GM19372 (cell line): Measurements from ENCODE around the gene CHI3L1.

Experiments
- ATAC-seq: cut with Tn5 transposase; IDR thresholded peaks from one replicate; pipeline ENCODE4 v1.9.1; 2021; ENCODE audit warnings: mild to moderate bottlenecking, low read depth, moderate library complexity; ENCODE audit not compliant: unreplicated experiment

Gene CHI3L1

DNA sequence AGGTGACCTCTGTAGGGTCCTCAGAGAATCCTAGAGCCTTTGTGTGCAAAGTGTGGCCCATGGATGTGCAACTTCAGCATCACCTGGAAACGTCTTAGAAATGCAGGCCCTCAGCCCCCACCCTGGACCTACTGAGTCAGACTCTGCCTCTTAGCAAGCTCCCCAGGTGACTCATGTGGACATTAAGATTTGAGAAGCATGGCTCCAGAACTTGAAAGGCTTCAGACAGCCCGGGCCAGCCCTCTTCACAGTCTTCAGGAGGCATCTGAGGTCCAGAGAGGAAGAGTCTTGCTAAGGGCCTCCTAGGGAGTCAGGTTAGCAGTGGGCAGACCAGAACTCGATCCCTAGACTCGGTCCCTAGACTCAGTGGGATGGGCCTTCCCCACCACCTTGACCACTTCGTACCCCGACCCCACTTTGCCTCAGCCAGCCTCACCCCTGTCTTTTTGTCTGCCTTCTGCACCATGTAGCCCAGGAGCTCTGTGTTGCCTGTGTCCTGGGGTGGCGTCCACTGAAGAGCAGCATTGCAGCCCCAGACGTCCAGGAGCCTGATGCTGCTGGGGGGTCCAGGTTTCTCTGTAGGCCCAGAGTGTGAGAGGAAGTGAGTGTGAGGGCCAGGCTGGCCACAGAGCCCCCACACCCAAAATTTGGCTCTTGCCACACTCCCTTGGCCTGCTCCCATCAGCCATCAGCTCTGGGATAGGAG lies 15.7 kb downstream of the CHI3L1 start:
- no peak for ATAC-seq

DNA sequence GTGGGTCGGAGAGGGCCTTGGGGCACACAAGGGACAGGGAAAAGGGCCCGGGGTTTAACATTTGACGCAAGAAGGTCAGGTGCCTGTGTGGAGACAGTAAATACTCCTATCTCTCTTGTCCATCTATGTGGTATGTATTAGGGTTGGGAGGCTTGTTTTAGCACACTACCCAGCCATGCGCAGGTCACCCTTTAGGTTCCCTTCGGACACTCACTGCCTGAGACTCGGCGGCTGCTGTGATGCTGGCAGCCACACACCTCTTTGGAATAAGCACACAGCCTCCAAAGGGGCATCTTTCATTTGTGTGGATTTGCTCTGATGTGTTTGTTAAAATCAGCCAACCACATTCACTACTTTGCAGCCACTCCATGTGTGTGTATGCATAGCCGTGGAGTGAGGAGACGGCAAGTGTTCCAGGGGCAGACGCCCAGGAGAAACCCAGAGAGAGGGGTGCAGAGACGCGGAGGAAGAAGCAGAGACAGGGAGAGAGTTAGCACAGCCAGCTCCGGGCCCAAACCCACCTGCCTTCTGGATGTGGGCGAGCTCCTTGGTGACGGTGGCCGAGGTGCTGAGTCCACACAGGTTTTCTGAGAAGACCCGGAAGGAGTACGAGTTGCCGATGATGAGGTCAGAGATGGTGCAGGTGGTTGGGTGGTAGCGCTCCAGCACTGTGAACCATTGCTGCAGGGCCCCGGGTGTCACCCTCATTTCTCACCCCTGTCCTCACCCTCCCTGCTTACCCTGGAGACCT lies 16.6 kb downstream of the CHI3L1 start:
- ATAC-seq, result no peak

DNA sequence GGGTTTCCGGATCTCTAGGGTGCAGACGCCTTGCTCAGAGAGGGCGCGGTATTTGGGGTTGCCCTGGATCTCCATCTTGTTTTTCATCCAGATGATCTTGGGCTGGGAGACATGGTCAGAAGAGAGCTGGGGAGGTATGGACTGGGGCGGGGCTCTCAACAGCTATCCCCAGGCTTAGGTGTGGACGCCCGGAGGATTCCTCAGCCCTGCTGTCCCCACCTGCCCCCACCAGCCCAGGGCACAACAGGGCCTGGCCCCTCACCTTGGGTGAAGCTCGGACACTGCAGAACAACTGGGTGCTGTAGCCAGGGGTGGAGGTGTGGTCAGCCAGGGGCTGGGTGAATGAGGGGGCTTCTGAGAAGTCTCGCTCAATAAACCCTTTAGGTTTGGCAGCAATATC lies 17.5 kb downstream of the CHI3L1 start:
- ATAC-seq, result no peak

DNA sequence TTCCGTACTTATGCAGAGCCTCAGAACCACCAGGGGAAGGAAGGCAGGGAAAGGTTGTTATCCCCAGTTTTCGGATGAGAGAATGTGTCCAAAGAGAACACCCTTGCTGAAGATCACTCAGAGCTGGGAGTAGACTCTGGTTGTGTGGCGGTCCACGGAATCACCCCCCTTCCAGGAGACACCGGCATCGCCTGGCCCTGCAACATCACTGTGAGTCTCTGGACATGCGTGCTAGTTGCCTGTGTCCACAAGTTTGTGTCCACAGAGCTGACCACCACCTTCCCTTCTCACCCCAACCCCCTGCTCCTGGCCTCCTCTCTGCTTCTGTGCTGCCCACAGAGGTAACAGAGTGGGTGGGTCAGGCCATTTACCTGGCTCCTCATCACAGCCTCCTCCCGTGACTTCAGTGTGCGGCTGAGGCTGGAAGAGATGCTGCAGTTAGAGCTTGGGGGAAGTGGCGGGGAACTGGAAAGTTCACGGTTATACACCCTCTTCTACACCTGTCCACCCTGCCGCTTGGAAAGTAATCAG lies 18.2 kb downstream of the CHI3L1 start:
- ATAC-seq, result no peak

DNA sequence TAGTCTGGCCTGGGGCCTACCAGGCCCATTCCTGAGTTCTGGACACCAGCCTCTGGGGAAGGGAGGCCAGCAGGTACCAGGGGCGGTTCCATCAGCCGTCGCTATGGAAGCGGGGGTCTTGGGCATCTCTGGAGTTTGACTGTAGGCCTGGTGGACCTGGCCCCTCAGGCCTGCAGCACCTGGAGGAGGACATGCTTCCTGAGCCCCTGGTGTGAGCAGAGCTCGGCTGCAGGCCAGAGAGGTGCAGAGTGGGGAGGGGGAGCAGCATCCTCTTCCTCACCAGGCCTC lies 18.6 kb downstream of the CHI3L1 start:
- ATAC-seq, result no peak

DNA sequence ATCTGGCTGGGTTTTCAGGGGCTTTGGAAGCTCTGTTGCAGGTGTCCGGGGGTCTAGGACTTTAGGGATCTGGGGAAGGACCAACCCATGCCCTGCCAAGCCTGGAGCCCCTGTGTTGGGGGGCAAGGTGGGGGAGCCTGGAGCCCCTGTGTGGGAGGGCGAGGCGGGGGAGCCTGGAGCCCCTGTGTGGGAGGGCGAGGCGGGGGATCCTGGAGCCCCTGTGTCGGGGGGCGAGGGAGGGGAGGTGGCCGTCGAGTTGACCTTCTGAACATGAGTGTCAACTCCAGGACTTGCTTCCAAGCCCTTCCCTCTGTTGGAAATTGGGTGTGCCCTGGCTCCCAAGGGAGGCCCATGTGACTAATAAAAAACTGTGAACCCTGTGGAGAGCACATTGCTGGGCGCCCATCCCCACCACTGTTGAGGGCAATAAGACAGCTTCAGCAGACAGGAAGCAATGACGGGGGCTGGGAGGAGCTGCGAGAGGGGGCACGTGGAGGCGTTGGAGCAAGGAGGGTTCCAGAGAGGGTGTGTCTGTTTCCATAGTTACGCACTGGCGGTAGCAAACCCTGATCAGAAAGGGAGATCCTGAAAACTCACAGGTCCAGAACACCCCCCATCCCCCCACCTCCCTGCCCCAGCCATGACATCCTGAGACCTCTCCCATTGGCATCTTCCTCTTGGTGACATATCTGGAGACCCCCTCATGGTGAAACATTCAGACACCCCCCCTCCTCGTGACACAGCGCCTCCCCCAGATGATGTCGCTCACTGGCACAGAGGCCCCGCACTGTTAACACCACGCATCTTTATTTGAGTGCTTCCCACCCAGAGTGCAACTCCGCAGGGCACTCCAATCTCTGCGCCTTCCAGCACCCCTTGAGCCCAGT lies 19.2 kb downstream of the CHI3L1 start:
- ATAC-seq, result no peak

DNA sequence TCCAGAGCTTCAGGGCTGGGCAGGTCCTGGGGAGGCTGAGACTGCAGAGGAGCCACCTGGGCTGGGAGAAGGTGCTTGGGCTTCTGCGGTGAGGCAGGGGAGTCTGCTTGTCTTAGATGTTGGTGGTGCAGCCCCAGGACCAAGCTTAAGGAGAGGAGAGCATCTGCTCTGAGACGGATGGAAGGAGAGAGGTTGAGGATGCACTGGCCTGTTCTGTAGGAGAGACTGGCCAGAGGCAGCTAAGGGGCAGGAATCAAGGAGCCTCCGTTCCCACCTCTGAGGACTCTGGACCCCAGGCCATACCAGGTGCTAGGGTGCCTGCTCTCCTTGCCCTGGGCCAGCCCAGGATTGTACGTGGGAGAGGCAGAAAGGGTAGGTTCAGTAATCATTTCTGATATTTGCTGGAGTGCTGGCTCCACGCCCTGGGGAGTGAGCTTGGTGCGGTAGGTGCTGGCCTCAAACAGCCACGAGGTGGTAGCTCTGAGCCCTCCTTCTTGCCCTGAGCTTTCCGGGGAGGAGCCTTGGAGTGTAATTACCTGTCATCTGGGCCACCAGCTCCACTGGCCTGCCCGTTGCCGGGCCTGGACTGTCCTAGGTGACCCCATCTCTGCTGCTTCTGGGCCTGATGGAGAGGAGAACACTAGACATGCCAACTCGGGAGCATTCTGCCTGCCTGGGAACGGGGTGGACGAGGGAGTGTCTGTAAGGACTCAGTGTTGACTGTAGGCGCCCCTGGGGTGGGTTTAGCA lies 20.1 kb downstream of the CHI3L1 start:
- ATAC-seq, result no peak

DNA sequence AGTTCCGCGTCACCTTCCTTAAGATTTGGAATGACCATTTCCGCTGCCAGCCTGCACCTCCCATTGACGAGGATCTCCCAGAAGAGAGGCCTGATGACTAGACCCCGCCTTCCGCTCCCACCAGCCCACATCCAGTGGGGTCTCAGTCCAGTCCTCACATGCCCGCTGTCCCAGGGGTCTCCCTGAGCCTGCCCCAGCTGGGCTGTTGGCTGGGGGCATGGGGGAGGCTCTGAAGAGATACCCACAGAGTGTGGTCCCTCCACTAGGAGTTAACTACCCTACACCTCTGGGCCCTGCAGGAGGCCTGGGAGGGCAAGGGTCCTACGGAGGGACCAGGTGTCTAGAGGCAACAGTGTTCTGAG lies 20.7 kb downstream of the CHI3L1 start:
- no peak for ATAC-seq

DNA sequence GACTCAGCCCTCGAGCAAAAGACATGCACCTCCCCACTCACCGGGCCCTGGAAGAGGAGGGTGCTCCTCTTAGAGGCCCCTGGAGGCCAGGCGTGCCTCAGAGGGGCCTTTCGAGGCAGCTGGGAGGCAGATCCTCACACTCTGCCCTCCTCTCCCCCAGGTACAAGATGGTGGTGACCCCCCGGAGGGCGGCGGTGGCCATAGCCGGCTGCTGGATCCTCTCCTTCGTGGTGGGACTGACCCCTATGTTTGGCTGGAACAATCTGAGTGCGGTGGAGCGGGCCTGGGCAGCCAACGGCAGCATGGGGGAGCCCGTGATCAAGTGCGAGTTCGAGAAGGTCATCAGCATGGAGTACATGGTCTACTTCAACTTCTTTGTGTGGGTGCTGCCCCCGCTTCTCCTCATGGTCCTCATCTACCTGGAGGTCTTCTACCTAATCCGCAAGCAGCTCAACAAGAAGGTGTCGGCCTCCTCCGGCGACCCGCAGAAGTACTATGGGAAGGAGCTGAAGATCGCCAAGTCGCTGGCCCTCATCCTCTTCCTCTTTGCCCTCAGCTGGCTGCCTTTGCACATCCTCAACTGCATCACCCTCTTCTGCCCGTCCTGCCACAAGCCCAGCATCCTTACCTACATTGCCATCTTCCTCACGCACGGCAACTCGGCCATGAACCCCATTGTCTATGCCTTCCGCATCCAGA lies 21.3 kb downstream of the CHI3L1 start:
- no peak for ATAC-seq

DNA sequence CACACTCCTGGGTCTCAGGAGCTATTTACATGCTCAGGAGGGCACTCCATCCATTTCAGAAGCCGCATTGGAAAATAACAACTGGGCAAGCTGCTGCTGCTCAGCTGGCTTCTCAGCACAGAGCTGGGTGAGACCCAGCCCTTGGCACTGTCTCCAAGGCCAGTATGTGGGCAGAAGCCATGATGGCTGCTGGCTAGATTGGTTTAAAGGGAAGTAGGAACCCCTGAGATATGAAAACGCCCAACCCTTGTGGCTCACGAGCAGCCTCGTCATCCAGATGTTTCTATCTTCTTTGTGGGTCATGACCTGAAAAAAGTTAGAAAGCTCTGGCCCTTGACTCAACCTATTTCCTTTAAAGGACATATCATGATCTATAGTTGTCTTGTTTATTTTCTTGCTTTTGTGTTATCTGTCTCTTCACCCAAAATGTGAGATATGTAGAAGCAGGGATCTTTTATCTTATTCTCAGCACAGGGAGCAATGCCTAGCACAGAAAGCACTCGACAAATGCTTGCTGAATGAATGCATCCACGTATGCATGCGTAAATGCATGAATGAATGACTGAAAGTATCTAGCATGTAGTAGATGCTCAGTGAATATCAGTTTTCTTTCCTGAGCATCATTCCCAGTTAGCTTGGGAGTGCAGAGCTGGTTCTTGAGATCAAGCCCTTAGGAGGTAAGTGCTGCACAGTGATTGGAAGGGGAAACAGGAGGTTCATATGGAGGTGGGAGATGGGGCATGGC lies 22.4 kb downstream of the CHI3L1 start:
- no peak for ATAC-seq

DNA sequence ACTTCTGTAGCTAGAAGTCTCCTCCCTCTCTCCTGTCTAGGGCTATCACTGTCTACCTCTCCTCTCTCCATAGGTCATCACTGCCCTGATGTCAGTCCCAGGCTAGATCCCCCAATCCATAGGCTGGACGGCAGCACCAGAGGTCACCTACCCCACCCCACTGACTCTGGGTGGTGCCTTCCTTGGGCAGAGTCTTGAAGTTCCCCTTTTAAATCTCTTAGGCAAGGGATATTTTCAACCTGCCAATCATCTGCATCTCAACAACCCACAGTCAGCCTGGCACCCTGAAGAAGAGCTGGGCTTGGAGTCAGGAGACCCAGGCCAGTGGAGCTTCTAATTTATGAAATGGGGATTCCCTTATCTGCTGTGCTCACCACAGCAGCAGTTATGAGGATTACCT lies 24.1 kb downstream of the CHI3L1 start:
- ATAC-seq, result no peak

DNA sequence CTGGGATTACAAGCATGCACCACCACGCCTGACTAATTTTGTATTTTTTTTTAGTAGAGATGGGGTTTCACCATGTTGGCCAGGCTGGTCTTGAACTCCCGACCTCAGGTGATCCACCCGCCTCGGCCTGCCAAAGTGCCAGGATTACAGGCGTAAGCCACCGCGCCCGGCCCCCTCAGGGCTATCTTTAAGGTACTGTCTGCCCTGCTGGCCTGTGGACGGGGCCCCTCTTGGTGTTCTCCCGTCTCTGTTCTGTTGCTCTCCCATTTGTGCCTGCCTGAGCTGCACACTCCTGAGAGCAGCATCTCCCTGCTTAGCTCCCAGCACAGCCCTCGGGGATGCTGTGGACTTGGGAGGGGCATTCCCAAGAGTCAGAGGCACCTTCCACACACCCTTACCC lies 24.8 kb downstream of the CHI3L1 start:
- ATAC-seq, result no peak

DNA sequence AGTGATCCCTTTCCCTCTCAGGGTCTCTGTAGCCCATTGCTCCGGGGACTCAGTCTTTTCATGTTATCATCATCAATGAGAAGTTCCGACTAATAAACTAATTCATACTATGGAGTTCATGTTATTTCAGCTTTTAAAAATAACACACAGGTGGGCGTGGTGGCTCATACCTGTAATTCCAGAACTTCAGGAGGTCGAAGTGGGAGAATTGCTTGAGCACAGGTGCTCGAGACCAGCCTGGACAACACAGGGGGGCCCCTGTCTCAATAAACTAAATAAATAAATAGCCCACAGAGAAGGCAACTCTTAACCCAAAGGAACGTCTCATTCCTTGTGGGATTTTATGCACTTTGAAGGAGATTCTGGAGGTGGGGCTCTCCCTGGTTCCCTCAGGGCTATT lies 25.3 kb downstream of the CHI3L1 start:
- no peak for ATAC-seq

DNA sequence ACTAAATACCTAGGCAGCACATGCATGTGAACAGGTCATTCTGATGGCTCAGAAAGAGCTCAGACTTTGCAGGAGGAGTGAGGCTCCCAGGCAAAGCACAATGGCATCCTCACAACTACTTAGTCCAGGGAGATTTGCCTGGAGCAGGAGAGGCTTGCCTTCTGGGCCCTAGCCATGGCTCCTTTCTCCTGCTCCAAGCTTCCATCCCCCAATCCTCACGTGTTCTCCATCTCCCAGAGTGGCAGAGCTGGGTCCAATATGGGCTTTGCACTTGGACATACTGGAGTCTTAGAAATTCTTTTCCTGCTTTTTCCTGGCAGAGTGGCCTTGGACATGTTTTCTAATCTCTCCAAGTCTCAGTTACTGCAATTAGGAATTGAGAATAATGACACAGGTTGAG lies 26.7 kb downstream of the CHI3L1 start:
- ATAC-seq, result no peak

DNA sequence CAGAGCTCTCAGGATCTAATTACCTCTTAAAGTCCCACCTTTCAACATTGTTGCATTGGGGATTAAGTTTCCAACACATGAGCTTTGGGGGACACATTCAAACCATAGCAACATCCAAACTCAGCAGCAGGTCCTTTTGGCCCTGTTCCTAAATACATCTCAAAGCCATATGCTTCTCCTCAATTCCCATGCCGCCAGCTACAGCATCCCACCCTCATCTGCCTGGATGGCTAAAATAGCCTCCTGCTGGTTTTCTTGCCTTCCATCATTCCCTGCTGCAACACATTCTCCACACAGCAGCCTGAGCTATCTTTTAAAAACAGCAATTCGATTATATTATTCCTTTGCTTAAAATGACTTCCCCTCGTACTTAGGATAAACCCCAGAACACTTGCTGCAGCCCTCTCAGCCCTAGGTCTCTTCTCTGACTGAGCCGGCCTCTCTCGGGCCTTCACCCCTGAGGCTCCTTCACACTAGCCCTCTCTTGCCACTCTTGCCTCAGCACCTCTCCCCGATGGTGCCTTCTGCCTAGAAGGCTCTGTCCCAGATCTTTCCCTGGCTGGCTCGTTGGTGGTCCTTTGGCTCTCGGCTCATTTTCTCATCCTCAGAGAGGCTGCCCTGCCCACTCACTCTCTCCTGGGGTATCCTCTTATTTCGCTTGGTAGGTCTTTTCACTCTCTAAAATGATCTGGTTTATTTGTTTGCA lies 27.4 kb downstream of the CHI3L1 start:
- no peak for ATAC-seq

DNA sequence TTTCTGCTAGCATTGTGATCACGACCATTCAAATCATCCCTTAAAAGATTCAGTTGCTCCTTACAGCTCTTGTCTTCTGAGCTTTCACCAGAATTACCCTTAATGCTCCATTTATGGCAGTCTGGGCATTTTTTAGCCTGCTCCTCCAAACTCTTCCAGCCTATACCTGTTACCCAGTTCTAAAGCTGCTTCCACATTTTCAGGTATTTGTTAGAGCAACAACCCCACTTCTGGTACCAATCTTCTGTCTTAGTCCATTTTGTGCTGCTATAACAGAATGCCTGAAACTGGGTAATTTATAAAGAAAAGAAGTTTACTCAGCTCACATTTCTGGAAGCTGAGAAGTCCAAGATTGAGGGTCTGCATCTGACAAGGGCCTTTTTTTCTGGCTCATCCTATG lies 28.1 kb downstream of the CHI3L1 start:
- ATAC-seq, result no peak

DNA sequence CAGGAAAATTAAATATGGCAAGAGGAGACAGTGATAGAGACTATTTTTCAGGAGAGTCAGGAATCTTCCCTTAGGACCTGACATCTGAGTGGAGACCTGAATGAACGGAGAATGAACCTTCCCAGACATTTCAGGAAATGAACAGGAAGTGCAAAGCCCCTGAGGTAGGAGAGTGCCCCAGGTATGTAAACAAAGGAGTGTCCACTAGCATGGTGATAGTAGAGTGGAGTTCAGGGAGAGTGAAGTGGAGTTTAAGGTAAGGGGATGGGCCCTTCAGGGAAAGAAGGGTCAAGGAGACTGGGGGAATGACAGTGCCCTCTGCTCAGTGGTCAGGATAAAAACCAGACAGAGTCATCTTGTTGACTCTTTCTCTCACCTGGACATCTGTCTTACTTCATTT lies 30.2 kb downstream of the CHI3L1 start:
- ATAC-seq, result no peak

DNA sequence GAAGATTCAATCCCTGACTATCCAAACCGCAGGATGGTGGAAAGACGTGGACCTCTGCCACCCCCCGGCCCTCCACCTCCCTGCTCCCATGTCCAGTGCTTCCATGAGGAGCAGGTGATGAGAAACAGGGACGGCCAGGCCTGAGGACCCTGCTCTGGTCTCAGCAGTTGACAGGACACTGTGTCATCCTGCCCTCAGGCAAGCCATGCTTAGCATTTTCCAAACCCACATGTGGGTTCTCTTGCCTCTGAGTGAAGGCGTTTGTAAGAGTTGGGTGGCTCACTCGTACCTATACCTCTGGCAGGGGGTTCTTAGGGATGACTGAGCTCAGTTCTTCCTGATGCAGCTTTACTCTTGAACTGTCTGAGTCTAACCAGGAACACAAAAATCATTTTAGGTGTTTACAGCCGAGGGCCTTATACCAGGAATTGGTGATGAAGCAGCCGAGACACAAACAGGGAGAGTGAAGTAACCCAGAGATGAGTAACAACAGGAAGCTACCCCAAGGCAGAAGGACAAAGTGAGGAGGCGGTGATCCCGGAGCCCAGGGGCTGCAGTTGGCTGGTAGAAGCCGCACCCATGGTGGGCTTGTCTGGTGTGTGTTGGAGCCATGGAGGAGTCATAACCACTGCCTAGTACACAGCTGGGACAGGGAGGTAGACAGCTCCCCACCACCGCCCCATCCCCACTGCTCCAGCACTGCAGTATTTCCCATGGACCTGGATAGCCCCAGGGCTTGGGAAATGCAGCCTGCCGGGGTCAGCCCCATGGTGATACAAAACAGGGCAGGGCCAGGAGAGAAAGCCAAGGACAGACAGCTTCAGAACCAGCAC lies 32.3 kb downstream of the CHI3L1 start:
- no peak for ATAC-seq
